Mesenchymal stem cell (in vitro differentiated cells and primary cell): ENCODE results near the gene MTCH2.
A peak's percentile ranks its signal among the peaks of the same experiment; 100 is the strongest.

Source experiments
- DNase-seq: peaks from one replicate; pipeline ENCODE4 v3.0.0-alpha.2; 2013
- H2AFZ ChIP-seq: one replicate; pipeline ENCODE4 v1.6.1; 2013; ENCODE audit warnings: low read depth, mild to moderate bottlenecking, control low read depth, inconsistent platforms, low read length, moderate library complexity
- H2AK5ac ChIP-seq: 2 replicates; pipeline ENCODE4 v1.6.1; 2013; ENCODE audit warnings: low read length, moderate library complexity, mild to moderate bottlenecking, inconsistent platforms; ENCODE audit not compliant: severe bottlenecking
- H2BK120ac ChIP-seq: one replicate; pipeline ENCODE4 v1.6.1; 2013; ENCODE audit warnings: low read depth, mild to moderate bottlenecking, inconsistent platforms, low read length, moderate library complexity
- H2BK12ac ChIP-seq, 2 experiments: one replicate each; pipeline ENCODE4 v1.6.1; 2013; ENCODE audit warnings: inconsistent platforms in 2 of 2, low read length in 2 of 2, mild to moderate bottlenecking in 2 of 2, moderate library complexity in 2 of 2, control low read depth in 1 of 2
- H2BK15ac ChIP-seq: one replicate; pipeline ENCODE4 v1.6.1; 2013; ENCODE audit warnings: mild to moderate bottlenecking, low read depth, inconsistent platforms; ENCODE audit not compliant: poor library complexity, severe bottlenecking
- H2BK5ac ChIP-seq: 2 replicates; pipeline ENCODE4 v1.6.1; 2013; ENCODE audit warnings: low read depth, mild to moderate bottlenecking, low read length, control low read depth, inconsistent platforms; ENCODE audit not compliant: poor library complexity, severe bottlenecking
- H3K14ac ChIP-seq, 2 experiments: one replicate each; pipeline ENCODE4 v1.6.1; 2013; ENCODE audit warnings: inconsistent platforms in 2 of 2, low read length in 2 of 2, control low read depth in 1 of 2, mild to moderate bottlenecking in 1 of 2, moderate library complexity in 1 of 2
- H3K18ac ChIP-seq, 2 experiments: one replicate each; pipeline ENCODE4 v1.6.1; 2013; ENCODE audit warnings: inconsistent platforms in 2 of 2, low read length in 2 of 2, control low read depth in 1 of 2, low read depth in 1 of 2, mild to moderate bottlenecking in 1 of 2
- H3K23ac ChIP-seq, 2 experiments: one replicate each; pipeline ENCODE4 v1.6.1; 2013; ENCODE audit warnings: inconsistent platforms in 2 of 2, low read length in 2 of 2, mild to moderate bottlenecking in 2 of 2, moderate library complexity in 2 of 2, control low read depth in 1 of 2
- H3K27ac ChIP-seq: 2 replicates; pipeline ENCODE4 v1.5.1; 2013; ENCODE audit warnings: mild to moderate bottlenecking, moderate library complexity, low read length, control low read depth, inconsistent platforms; ENCODE audit not compliant: poor library complexity, severe bottlenecking
- H3K27me3 ChIP-seq, 2 experiments: 2 replicates each; pipeline versions ENCODE4 v1.6.1 to v1.7.0; 2013; ENCODE audit warnings: low read length in 2 of 2, mild to moderate bottlenecking in 2 of 2, moderate library complexity in 2 of 2, control low read depth in 1 of 2, inconsistent platforms in 1 of 2; ENCODE audit not compliant: control insufficient read depth in 1 of 2, insufficient read depth in 1 of 2
- H3K36me3 ChIP-seq, 2 experiments: 2 replicates each; pipeline versions ENCODE4 v1.6.1 to v1.7.0; 2013; ENCODE audit warnings: low read length in 2 of 2, control low read depth in 1 of 2, inconsistent platforms in 1 of 2, low read depth in 1 of 2, mild to moderate bottlenecking in 1 of 2; ENCODE audit not compliant: insufficient read depth in 2 of 2, control insufficient read depth in 1 of 2
- H3K4ac ChIP-seq, 2 experiments: one replicate each; pipeline ENCODE4 v1.6.1; 2013; ENCODE audit warnings: inconsistent platforms in 2 of 2, low read length in 2 of 2, mild to moderate bottlenecking in 2 of 2, moderate library complexity in 2 of 2, control low read depth in 1 of 2, low read depth in 1 of 2
- H3K4me1 ChIP-seq: 2 replicates; pipeline ENCODE4 v1.6.1; 2013; ENCODE audit warnings: low read depth, low read length, control low read depth; ENCODE audit not compliant: control insufficient read depth, insufficient read depth
- H3K4me2 ChIP-seq: 2 replicates; pipeline ENCODE4 v1.6.1; 2013; ENCODE audit warnings: low read length, mild to moderate bottlenecking, inconsistent platforms; ENCODE audit not compliant: poor library complexity, severe bottlenecking
- H3K4me3 ChIP-seq, 2 experiments: 2 replicates each; pipeline versions ENCODE4 v1.5.1 to v1.7.0; 2013; ENCODE audit warnings: low read length in 2 of 2, mild to moderate bottlenecking in 2 of 2, control low read depth in 1 of 2, low read depth in 1 of 2; ENCODE audit not compliant: insufficient read depth in 1 of 2
- H3K79me1 ChIP-seq: replicated peaks from 2 replicates; pipeline ENCODE4 v1.6.1; 2013; ENCODE audit warnings: mild to moderate bottlenecking, control low read depth, low read length, inconsistent platforms; ENCODE audit not compliant: poor library complexity, severe bottlenecking
- H3K9ac ChIP-seq: 2 replicates; pipeline ENCODE4 v1.7.0; 2013; ENCODE audit warnings: mild to moderate bottlenecking, low read length, moderate library complexity
- H3K9me3 ChIP-seq: 2 replicates; pipeline ENCODE4 v1.7.0; 2013; ENCODE audit warnings: mild to moderate bottlenecking, low read length; ENCODE audit not compliant: control insufficient read depth
- H4K8ac ChIP-seq: one replicate; pipeline ENCODE4 v1.6.1; 2013; ENCODE audit warnings: inconsistent platforms, mild to moderate bottlenecking, low read length, moderate library complexity
- H4K91ac ChIP-seq: one replicate; pipeline ENCODE4 v1.6.1; 2013; ENCODE audit warnings: mild to moderate bottlenecking, low read length, inconsistent platforms
- WGBS: methylation state at CpG from one replicate; pipeline ENCODE4 v1.1.7; 2013; ENCODE audit warnings: mixed read lengths; 5-methylcytosine and 5-hydroxymethylcytosine counted together

The MTCH2 gene

DNA sequence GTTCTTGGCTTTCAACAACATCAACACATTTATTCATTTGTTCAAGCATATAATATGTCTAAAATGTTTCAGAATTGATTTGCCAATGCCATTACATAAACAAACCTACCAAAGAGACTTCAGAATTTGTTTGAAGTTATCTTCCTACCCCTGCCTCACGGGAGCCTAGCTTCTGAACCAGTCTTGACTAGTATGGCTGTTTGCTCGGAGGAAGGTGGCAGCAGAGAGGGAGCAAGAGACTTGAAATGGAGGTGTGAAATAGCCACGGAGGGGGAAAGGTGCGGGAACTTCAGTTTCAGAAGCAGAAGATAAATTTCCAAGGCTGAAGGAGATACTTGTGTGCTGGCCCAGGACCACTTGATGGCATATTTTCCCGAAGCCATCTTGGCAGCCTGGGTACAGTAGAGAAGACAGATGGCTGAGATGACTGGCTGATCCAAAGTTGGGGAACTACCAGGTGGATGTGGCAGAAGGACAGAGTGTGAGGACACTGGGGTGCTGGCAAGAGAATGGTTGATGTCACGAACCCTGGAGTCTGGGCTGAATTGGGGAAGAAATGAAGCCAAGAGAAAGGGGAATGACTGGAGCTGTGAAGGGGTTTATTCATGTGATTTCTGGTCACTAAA, 14.0 kb upstream of the MTCH2 start:
- H3K14ac ChIP-seq, result no peak overlapping the region
- no peak overlapping the region for H3K4me2 ChIP-seq
- 64% methylated on average over 6 of the region's 6 CpGs for WGBS
- no peak overlapping the region for H2AK5ac ChIP-seq
- no peak overlapping the region for H3K18ac ChIP-seq
- H4K91ac ChIP-seq, result no peak overlapping the region
- H3K4ac ChIP-seq, result no peak overlapping the region
- H3K79me1 ChIP-seq, result no peaks in the 10 kb centered on the region
- no peak overlapping the region for H3K9ac ChIP-seq
- H3K27ac ChIP-seq, result no peak overlapping the region
- no peak for DNase-seq
- H2BK15ac ChIP-seq, result no peak overlapping the region
- H2AFZ ChIP-seq, result no peak overlapping the region
- H3K4me1 ChIP-seq, result no peaks in the 10 kb centered on the region
- H3K36me3 ChIP-seq, result no peaks in the 10 kb centered on the region
- no peak overlapping the region for H2BK5ac ChIP-seq
- H4K8ac ChIP-seq, result no peak overlapping the region
- H3K4me3 ChIP-seq, result no peak overlapping the region
- peaks cover 0 to 8% of the 10 kb centered on the region in 2 experiments for H3K27me3 ChIP-seq
- H2BK120ac ChIP-seq, result no peak overlapping the region
- no peak overlapping the region for H2BK12ac ChIP-seq
- H3K23ac ChIP-seq, result no peak overlapping the region
- no peaks in the 10 kb centered on the region for H3K9me3 ChIP-seq

DNA sequence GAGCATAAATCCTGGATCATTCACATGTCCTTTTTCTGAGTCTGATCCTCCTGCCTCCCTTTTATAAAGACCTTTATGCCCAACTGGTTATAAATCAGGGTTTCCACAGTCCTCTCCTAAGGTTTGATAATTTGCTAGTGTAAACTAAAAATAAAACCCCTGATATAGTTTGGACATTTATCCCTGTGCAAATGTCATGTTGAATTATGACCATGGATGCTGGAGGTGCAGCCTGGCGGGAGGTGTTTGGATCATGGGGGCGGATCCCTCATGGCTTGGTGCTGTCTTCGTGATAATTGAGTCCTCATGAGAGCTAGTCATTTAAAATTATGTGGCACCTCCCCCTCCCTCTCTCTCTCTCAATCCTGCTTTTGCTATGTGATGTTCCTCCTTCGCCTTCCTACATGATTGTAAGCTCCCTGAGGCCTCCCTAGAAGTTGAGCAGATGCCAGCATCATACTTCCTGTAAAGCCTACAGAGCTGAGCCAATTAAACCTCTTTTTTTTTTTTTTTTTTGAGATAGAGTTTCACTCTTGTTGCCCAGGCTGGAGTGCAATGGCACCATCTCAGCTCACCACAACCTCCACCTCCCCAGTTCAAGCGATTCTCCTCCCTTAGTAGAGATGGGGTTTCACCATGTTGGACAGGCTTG, 9.6 kb upstream of the MTCH2 start:
- H2BK12ac ChIP-seq, result no peak overlapping the region
- no peak overlapping the region for H4K8ac ChIP-seq
- no peak overlapping the region for H3K4me3 ChIP-seq
- H3K4me1 ChIP-seq, result no peaks in the 10 kb centered on the region
- H3K18ac ChIP-seq, result no peak overlapping the region
- no peak for DNase-seq
- no peak overlapping the region for H3K27ac ChIP-seq
- H2BK15ac ChIP-seq, result no peak overlapping the region
- H3K36me3 ChIP-seq, result no peaks in the 10 kb centered on the region
- H3K9ac ChIP-seq, result no peak overlapping the region
- WGBS, result 94% methylated on average over 5 of the region's 5 CpGs
- H3K4me2 ChIP-seq, result no peak overlapping the region
- no peak overlapping the region for H2AK5ac ChIP-seq
- H4K91ac ChIP-seq, result no peak overlapping the region
- no peak overlapping the region for H2BK120ac ChIP-seq
- no peak overlapping the region for H3K4ac ChIP-seq
- peaks cover 0 to 8% of the 10 kb centered on the region in 2 experiments for H3K27me3 ChIP-seq
- H3K23ac ChIP-seq, result no peak overlapping the region
- H3K14ac ChIP-seq, result no peak overlapping the region
- no peaks in the 10 kb centered on the region for H3K9me3 ChIP-seq
- H2AFZ ChIP-seq, result no peak overlapping the region
- no peak overlapping the region for H2BK5ac ChIP-seq
- H3K79me1 ChIP-seq, result no peaks in the 10 kb centered on the region

DNA sequence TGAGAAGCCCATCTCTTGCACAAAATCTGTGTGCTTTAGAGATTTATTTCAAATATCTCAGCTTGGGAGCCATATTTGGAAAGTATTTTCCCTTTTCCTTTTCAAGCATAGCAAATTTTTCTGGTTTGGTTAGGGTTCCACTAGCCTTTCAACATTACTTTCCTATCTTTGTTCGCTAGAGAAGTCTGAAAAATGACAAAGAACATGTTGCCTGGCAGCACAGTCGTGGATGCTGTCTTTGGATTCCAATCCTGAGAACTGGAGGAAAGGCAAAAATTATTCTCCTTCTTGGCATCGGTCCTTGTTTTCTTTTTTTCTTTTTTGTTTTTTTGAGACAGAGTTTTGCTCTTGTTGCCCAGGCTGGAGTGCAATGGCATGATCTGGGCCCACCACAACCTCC, 6.9 kb upstream of the MTCH2 start:
- Histone ChIP-seq H3K9me3 (no peaks in the 10 kb centered on the region), H3K9ac (no peak overlapping the region), H3K18ac (no peak overlapping the region), H2BK12ac (no peak overlapping the region), H3K27me3 (no peaks in the 10 kb centered on the region), H3K14ac (no peak overlapping the region), H3K27ac (no peak overlapping the region), H4K8ac (no peak overlapping the region), H3K4me3 (no peak overlapping the region), H3K4me1 (no peaks in the 10 kb centered on the region), H2BK120ac (no peak overlapping the region), H3K79me1 (no peaks in the 10 kb centered on the region), H3K4ac (no peak overlapping the region), H3K23ac (no peak overlapping the region), H3K36me3 (no peaks in the 10 kb centered on the region), H2BK5ac (no peak overlapping the region), H2AFZ (no peak overlapping the region), H3K4me2 (no peak overlapping the region), H2BK15ac (no peak overlapping the region), H4K91ac (no peak overlapping the region), H2AK5ac (no peak overlapping the region)
- WGBS, result 88% methylated on average over 3 of the region's 3 CpGs
- DNase-seq, result no peak

DNA sequence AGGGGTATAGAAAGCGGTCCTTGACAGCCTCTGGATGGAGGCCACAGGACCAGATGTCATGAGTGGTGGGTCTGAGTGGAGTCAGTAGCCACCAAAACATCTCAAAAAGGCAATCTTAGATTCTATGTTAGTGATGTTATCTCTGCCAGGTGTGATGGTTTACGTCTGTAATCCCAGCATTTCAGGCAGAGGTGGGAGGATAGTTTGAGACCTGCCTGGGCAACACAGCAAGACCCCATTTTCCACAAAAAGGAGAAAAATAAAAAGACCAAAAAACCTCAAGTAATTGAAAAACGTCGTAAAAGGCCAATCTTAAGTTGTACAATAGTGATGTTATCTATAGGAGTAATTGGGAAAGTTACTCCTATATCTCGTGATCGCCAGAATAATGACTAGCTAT, 3.7 kb upstream of the MTCH2 start:
- Histone ChIP-seq H3K27ac (no peak overlapping the region), H4K8ac (no peak overlapping the region), H3K9me3 (no peaks in the 10 kb centered on the region), H2BK12ac (no peak overlapping the region), H3K9ac (no peak overlapping the region), H3K36me3 (no peaks in the 10 kb centered on the region), H3K79me1 (no peaks in the 10 kb centered on the region), H2BK5ac (no peak overlapping the region), H3K4me2 (no peak overlapping the region), H3K18ac (no peak overlapping the region), H4K91ac (peak overlapping the region; percentile 15), H2BK120ac (no peak overlapping the region), H3K14ac (no peak overlapping the region), H2BK15ac (no peak overlapping the region), H3K4me1 (peaks cover under 1% of the 10 kb centered on the region), H2AFZ (no peak overlapping the region), H2AK5ac (no peak overlapping the region), H3K23ac (no peak overlapping the region), H3K4ac (no peak overlapping the region), H3K4me3 (no peak overlapping the region), H3K27me3 (no peaks in the 10 kb centered on the region)
- DNase-seq, result no peak
- WGBS, result over 99% methylated on average over 6 of the region's 6 CpGs
